Astrocyte of the cerebellum (primary cell): ENCODE measurements around the gene TPBG.

Experiments used
- DNase-seq: peaks from one replicate; pipeline ENCODE4 v3.0.0-alpha.2; 2011; ENCODE audit warnings: low read depth
- H3K4me3 ChIP-seq: 2 replicates; pipeline ENCODE4 v1.5.1; 2011; ENCODE audit warnings: mild to moderate bottlenecking, low read depth, low read length, moderate library complexity
- in situ Hi-C: cut with HindIII; loops from 2 replicates; pipeline ENCODE4 v1.10.0; 2017; ENCODE audit warnings: low sequenced_read_pairs
- TF ChIP-seq, protein P1 (sequence below): IDR thresholded peaks from 2 replicates; pipeline ENCODE4 v1.5.1; 2012; ENCODE audit warnings: low read length, low read depth, moderate library complexity, mild to moderate bottlenecking; ENCODE audit errors: missing control alignments

Gene TPBG

DNA sequence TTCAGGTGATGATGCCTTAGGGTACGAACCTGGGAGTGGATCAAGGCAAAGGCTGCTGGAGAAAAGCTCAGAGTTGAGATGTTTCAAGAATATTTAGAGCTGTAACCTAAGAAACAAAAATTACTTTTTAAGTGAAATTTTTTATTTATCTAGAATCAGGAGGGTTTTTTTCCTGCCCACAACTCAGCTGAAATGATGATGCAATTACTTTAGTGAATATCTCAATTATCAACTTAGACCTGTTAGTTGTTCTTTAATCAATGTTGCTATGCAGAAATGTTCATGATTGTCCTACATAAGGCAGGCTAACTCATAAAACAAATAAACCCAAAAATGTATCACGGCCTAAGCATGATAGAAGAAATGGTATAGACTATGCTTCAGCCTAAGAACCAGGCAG lies 50.3 kb downstream of the TPBG start:
- H3K4me3 ChIP-seq: no peak overlapping the region
- TF ChIP-seq, protein P1, sequence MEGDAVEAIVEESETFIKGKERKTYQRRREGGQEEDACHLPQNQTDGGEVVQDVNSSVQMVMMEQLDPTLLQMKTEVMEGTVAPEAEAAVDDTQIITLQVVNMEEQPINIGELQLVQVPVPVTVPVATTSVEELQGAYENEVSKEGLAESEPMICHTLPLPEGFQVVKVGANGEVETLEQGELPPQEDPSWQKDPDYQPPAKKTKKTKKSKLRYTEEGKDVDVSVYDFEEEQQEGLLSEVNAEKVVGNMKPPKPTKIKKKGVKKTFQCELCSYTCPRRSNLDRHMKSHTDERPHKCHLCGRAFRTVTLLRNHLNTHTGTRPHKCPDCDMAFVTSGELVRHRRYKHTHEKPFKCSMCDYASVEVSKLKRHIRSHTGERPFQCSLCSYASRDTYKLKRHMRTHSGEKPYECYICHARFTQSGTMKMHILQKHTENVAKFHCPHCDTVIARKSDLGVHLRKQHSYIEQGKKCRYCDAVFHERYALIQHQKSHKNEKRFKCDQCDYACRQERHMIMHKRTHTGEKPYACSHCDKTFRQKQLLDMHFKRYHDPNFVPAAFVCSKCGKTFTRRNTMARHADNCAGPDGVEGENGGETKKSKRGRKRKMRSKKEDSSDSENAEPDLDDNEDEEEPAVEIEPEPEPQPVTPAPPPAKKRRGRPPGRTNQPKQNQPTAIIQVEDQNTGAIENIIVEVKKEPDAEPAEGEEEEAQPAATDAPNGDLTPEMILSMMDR: no peak
- in situ Hi-C loops: no loop called here
- DNase-seq: no peak

DNA sequence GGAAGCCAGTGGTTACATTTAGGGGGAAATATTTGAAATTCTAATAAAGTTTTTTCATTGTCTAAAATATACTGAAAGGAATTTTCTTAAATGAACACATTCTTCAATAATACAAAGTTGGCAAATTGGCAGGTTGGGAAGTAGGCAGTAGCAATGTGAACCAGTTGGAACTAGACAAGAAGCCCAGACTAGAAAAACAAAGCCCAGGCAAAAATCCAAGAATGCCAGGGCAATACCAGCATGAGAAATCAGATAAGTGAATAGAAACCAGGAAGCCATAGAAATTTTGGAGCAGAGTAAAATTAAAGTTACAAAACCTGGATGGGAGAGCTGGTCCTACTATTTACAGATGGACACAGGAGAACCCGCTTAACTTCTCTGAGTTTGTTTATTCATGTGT lies 52.2 kb downstream of the TPBG start:
- in situ Hi-C loops: no loop called here
- TF ChIP-seq, protein P1: no peak
- no peak for DNase-seq

DNA sequence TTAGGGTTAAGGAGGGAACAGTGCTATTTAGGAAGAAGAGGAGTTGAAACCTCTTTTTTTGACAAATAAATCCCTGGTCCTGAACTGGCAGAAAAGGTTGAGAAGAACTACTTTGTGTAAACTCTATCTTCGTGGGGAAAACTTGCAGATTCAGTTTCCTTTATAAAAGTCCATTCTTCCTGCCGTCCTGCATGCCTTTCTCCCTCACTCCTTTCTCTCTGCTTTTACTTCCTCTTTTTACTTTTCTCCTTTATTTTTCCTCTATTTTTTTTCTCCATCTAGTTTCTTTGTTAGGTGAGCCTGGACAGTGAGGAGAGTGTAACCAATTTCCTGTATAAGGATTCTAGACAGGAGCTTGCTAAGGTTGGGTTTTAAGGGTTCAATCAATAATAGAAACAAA lies 52.7 kb downstream of the TPBG start:
- in situ Hi-C loops: no loop called here
- no peak for DNase-seq
- H3K4me3 ChIP-seq: no peak overlapping the region
- TF ChIP-seq, protein P1: no peak

More for the DNA sequence above, 52.2 kb downstream of the TPBG start:
- no peak overlapping the region for H3K4me3 ChIP-seq
